Epithelial cell of esophagus (primary cell): ENCODE data around the gene RLN1.
A peak's percentile ranks its signal among the peaks of the same experiment; 100 is the strongest.
"Not testable (repeated sequence)": the region's sequence is repeated elsewhere in the genome, so short reads cannot be mapped to it uniquely, and the experiment has no call there.

Experiments
- DNase-seq: peaks from one replicate; pipeline ENCODE4 v3.0.0; 2010; ENCODE audit warnings: low read depth
- H3K4me3 ChIP-seq: 2 replicates; pipeline ENCODE4 v1.5.1; 2011; ENCODE audit warnings: mild to moderate bottlenecking, low read length, control low read depth
- TF ChIP-seq, protein P1 (sequence below): IDR thresholded peaks from 2 replicates; pipeline ENCODE4 v1.5.1; 2011; ENCODE audit warnings: low read depth, mild to moderate bottlenecking, low read length, control low read depth, inconsistent platforms; ENCODE audit not compliant: insufficient read depth; ENCODE audit errors: missing control alignments

Gene RLN1, protein sequence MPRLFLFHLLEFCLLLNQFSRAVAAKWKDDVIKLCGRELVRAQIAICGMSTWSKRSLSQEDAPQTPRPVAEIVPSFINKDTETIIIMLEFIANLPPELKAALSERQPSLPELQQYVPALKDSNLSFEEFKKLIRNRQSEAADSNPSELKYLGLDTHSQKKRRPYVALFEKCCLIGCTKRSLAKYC

DNA sequence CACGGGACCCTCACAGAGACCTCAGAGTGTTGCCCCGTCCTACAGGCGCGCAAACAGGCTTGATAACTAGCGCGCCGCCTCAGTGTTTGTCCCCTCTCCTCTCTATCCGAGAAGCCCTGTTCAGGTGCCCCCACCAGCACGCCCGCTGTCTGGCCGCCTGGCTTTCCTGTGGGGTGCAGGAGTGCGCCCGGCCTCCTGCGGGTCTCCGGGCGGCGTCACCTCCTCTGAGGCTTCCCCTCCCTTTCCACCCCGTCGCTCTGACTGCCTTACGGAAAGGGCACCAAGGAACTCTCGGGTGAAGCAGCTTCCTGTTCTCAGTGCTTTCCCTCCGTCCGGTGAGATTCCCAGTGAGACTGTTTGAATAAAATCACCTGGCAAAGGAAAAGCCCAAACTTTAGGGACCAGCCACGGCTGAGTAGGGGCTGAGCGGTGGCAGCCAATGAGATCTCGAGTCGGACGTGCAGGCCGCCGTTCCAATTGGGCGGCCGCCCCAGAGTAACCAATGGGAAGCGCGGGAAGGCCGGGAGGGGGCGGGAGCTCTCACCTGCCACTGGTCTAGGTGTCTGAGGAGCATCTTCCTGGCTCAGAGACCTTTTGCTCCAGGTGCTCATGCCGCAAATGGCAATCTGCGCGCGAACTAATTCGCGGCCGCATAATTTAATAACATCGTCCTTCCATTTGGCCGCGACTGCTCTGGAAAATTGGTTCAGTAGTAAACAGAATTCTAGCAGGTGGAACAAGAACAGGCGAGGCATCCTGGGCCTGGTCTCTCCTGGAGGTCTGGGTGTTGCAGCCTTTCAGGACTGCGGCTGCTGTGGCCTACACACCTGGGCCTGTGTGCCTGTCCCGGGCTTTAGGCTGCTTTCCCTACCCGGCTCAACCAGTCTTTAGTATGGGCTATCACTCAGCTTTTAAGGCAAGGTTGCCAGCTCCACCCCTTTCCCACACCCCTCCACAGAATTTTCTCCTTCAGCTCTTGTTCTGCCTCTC is at the start of gene RLN1:
RLN1 (minus strand) TSS at position 885 of the 990 bp plus-strand sequence; CDS start at position 755, 130 bp downstream.
- not testable (repeated sequence) for H3K4me3 ChIP-seq, DNase-seq

DNA sequence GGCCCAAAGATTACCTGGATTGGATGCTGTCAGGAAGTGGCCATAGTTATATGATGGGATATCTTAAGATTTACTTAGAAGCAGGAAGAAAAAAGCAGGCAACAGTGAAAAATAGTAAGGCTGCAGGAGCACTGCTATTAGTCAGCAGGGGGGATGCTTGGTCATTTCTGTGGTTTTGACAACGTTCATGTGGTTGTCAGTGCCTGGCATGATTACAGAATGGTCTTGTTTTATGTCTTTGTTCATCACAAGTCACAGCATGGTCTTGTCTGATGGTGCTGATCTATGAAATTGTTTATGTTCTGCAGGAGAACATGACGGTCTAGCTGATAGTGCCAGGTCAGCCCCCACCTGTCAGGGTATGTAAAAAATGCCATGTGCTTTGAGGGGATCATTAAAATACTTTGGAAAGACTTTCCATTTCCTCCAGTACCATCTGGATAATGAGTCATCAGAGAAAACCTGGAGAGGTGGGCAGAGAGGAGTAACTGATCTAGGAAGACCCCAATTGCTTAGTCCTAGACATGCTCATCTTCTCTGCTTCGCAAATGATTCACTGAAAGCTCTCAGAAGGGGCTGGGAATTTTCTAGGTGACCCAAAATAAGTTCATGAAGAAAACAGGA is 49.5 kb upstream of the RLN1 start:
- TF ChIP-seq, protein P1, sequence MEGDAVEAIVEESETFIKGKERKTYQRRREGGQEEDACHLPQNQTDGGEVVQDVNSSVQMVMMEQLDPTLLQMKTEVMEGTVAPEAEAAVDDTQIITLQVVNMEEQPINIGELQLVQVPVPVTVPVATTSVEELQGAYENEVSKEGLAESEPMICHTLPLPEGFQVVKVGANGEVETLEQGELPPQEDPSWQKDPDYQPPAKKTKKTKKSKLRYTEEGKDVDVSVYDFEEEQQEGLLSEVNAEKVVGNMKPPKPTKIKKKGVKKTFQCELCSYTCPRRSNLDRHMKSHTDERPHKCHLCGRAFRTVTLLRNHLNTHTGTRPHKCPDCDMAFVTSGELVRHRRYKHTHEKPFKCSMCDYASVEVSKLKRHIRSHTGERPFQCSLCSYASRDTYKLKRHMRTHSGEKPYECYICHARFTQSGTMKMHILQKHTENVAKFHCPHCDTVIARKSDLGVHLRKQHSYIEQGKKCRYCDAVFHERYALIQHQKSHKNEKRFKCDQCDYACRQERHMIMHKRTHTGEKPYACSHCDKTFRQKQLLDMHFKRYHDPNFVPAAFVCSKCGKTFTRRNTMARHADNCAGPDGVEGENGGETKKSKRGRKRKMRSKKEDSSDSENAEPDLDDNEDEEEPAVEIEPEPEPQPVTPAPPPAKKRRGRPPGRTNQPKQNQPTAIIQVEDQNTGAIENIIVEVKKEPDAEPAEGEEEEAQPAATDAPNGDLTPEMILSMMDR = no peak
- DNase-seq = peak; percentile 70
- H3K4me3 ChIP-seq = no peak overlapping the region

DNA sequence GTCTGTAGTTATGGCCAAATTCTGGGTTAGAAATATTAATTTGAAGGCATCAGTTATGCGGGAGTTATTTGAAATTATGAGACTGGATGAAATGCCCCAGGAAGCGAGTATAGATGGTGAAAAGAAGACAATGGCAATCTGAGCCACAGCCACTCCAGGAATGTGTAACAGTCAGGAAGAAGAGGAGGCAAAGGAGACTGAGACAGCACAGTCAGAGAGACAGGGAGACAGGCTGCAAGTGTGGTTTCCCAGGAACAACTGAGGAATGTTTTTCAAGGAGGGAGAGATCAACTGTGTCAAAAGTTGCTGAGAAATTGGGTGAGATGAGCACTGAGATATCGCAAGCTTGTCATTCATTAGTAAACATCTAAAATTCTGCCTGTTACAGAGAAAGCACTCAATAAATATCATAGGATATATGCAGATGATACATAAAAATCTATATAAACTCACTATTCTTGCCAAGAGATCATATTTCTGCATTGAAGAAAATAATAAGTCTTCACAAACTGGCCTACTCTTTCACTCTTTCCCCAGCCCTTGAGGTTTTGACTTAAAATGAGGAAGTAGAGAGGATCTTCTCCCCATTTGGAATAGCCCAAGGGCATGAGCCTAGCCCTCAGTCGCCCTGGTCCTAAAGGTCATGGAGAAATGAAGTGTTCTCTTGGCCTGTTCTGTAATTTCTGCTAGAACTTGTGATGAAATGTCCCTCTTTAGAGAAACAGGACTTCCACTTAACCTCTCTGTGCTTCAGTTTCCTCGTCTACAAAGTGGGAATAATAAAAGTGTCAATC is 48.5 kb upstream of the RLN1 start:
- no peak overlapping the region for H3K4me3 ChIP-seq
- no peak for DNase-seq
- TF ChIP-seq, protein P1 = no peak

DNA sequence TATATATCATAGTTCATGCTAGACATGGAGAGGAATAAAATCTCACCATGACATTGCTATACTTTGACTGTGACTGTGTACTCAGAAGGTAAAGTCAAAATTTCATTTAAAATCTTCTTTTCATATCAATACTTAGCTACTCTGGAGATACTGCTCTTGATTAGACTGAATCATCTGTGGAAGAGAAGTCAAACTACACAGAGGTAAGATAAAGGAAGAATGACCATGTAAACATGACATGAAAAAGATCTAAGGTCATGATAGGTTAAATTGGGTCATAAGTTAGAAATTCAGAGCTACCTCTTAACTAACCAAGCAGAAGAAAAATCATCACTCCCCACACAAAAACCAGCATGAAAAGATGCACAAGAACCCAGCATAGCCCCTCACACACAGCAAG is 44.8 kb upstream of the RLN1 start:
- no peak overlapping the region for H3K4me3 ChIP-seq
- TF ChIP-seq, protein P1 = no peak
- DNase-seq = no peak

DNA sequence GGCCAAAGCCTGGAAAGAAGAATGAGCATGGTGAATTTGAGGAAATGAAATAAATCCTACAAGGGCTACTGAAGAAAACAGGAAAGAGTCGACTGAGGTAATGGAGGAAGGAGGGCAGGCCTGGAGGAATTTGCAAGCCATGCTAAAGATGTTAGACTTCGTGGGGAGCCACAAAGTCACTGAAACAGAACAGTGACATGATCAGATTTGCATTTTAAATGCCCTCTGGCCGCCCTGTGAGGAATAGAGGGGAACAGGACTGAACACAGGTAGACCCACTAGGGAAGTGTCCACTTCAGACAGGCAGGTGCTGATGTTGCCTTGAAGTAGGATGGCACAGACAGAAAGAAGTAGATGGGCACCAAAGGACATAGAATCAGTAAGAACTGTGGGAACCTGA is 42.8 kb upstream of the RLN1 start:
- TF ChIP-seq, protein P1 = no peak
- no peak for DNase-seq
- no peak overlapping the region for H3K4me3 ChIP-seq

DNA sequence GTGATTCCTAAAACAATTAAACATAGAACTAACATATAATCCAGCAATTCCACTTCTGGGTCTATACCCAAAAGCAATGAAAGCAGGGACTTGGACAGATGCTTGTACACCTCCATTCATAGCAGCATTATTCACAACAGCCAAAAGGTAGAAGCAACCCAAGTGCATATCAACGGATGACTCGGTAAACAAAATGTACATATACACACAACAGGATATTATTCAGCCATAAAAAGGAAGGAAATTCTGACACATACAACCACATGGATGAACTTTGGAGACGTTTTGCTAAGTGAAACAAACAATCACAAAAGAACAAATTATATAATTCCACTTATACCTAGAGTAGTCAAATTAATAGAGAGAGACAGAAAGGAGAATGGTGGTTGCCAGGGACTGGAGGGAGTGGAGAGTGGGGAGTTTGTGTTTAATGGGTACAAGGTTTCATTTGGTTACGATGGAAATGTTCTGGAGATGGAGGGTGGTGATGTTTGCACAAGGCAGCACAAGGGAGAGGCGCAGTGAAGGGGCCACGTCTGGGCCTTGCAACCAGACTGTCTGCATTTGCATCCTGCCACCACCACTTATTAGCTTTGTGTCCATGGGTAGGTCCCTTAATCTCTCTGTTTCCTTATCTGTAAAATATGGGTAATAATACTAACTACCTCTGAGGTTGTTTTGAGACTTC is 36.3 kb upstream of the RLN1 start:
- H3K4me3 ChIP-seq = no peak overlapping the region
- DNase-seq = peak; percentile 37
- TF ChIP-seq, protein P1 = no peak
